LNCAP (cell line): Measurements from ENCODE around the gene ANKRD13D.

ENCODE experiments used
- TF ChIP-seq, protein P1 (sequence below): fragments of 450-650 bp; IDR thresholded peaks from 2 replicates; pipeline ENCODE4 v1.5.1; 2017; ENCODE audit warnings: mild to moderate bottlenecking

Gene ANKRD13D

GRCh38 chr11:67299471-67300191, 10.5 kb downstream of the ANKRD13D start:
- TF ChIP-seq, protein P1, sequence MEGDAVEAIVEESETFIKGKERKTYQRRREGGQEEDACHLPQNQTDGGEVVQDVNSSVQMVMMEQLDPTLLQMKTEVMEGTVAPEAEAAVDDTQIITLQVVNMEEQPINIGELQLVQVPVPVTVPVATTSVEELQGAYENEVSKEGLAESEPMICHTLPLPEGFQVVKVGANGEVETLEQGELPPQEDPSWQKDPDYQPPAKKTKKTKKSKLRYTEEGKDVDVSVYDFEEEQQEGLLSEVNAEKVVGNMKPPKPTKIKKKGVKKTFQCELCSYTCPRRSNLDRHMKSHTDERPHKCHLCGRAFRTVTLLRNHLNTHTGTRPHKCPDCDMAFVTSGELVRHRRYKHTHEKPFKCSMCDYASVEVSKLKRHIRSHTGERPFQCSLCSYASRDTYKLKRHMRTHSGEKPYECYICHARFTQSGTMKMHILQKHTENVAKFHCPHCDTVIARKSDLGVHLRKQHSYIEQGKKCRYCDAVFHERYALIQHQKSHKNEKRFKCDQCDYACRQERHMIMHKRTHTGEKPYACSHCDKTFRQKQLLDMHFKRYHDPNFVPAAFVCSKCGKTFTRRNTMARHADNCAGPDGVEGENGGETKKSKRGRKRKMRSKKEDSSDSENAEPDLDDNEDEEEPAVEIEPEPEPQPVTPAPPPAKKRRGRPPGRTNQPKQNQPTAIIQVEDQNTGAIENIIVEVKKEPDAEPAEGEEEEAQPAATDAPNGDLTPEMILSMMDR, result no peak

DNA sequence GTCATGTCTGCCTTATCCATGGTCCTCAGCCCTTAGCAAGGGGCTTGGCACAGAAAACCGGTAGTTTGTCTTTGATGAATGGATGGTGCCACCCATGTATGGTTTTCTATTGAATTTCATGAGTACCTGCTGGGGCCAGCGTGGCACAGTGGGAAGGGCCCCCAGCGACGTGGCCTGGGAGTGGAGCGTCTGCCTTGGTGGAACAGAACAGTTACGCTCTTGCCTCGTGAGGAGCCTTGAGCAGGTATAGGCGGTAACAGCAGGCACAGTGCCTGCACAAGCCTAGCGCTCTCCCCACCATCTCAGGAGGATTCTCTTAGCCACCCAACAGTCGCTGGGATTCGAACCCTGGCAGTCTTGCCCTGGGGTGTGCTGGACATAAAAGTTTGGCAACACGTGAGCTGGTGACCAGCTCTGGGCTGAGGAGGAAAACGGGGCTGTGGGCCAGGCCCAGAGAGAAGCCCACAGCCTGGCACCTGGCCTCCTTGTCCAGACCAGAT, 11.2 kb downstream of the ANKRD13D start:
- TF ChIP-seq, protein P1, result no peak

DNA sequence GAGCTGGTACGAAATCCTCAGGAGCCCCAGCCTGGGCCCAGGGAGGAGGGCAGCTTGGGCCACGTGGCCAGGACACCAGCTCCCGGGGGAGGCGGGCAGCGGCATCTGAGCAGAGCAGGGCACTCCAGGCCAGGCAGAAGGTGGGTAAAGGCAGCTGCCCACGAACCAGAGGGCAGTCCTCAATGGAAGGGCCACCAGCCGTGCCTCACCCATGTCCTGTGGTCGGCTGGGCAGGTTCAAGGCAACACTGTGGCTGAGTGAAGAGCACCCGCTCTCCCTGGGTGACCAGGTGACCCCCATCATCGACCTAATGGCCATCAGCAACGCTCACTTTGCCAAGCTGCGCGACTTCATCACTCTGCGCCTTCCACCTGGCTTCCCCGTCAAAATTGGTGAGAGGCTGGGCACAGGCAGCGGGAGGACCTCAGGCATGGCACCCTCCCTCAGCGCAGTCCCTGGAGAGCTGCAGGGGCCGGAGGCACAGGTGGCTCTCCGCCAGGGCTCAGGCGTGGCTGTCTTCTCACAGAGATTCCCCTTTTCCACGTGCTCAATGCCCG, 11.7 kb downstream of the ANKRD13D start:
- TF ChIP-seq, protein P1, result no peak

DNA sequence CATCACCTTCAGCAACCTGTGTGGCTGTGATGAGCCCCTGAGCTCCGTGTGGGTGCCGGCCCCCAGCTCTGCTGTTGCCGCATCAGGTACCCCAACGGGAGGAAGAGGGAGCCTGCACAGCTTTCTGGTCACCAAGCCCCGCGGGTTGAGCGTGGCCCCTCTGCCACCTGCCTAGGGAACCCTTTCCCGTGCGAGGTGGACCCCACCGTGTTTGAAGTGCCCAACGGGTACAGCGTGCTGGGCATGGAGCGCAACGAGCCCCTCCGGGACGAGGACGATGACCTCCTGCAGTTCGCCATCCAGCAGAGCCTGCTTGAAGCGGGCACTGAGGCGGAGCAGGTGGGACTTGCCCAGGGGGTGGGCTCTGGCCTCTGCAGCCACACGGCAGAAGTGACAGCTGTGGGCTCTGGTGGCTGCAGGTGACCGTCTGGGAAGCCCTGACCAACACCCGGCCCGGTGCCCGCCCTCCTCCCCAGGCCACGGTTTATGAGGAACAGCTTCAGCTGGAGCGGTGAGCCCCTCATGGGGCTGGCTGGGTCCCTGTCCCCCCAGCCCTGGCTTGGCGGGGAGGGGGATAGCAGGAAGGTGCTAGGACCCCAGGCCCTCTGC, 12.3 kb downstream of the ANKRD13D start:
- TF ChIP-seq, protein P1, result no peak

DNA sequence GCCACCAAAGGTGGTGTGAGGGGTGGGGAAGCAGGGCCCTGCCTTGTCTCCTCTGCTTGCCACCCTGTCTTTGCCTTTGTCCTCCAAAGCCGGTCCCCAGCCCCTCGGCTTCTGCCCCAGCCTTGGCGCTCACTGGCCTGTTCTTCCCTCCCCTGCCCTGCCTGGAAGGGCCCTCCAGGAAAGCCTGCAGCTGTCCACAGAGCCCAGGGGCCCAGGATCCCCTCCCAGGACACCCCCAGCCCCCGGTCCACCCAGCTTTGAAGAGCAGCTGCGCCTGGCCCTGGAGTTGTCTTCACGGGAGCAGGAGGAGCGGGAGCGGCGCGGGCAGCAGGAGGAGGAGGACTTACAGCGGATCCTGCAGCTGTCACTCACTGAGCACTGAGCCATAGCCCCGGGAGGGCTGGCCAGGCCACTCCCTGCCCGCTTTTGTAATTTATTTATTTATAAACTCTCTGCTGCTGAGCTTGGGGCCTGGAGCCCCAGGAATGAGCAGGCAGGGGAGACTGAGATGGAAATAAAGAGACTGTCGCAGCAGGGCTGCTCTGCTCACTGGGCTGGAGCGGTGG, 12.9 kb downstream of the ANKRD13D start:
- TF ChIP-seq, protein P1, result no peak

DNA sequence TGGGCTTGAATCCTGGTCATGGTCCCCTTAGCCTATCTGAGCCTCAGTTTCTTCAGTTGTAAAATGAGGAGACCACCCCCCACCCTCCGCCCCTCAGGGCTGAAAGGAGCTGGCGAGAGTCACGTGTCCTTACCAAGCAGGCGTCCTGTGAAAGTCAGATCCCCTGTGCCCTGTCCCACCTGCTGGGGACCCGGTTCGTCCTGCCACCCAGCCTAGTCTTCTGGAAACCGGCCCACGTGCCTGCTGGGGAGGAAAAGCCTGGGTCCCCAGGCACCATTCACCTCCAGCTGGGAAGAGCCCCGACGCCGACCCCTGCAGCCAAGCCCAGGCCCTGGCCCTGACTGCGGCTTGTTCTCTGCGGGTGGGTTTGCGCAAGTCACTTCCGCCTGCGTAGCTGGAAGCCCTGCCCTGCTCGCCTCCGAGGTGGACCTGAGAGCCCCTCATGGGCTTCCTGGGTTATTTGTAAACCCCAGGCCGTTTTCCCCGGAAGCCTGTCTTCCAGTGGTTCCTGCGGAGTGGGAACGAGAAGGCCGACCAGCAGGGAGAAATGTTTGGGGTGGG, 13.5 kb downstream of the ANKRD13D start:
- TF ChIP-seq, protein P1, result no peak

- TF ChIP-seq, protein P1, result no peak
Observed at GRCh38 chr11:67303132-67303834, 14.2 kb downstream of the ANKRD13D start, which contains the start of gene SSH3. Gene SSH3 (plus strand): TSS chr11:67303530. CDS start chr11:67303626, 96 bp downstream.
